Astrocyte (in vitro differentiated cells and primary cell): ENCODE results near the gene PTPRZ1. TPM values are rescaled to one million over a fixed set of nuclear protein-coding genes. Genes with fewer than 3 reads are reported as not detected.

ENCODE experiments used
- DNase-seq: peaks from one replicate; pipeline ENCODE4 v3.0.0-alpha.2; 2010; ENCODE audit warnings: low read depth
- FAIRE-seq: peaks from 2 replicates; lab custom pipeline; 2011; peaks lifted over from hg19 to GRCh38; lab: Jason Lieb, UNC
- H2AFZ ChIP-seq: 2 replicates; pipeline ENCODE4 v1.6.0; 2012; ENCODE audit warnings: low read depth, low read length, inconsistent platforms
- H3K27ac ChIP-seq: 2 replicates; pipeline ENCODE4 v1.5.1; 2011; ENCODE audit warnings: low read depth, low read length, inconsistent platforms
- H3K27me3 ChIP-seq: 2 replicates; pipeline ENCODE4 v1.6.0; 2011; ENCODE audit warnings: low read length, inconsistent platforms; ENCODE audit not compliant: insufficient read depth
- H3K36me3 ChIP-seq: 2 replicates; pipeline ENCODE4 v1.5.1; 2011; ENCODE audit warnings: low read length, inconsistent platforms; ENCODE audit not compliant: insufficient read depth
- H3K4me1 ChIP-seq: 2 replicates; pipeline ENCODE4 v1.5.1; 2011; ENCODE audit warnings: low read length, inconsistent platforms; ENCODE audit not compliant: insufficient read depth
- H3K4me2 ChIP-seq: 2 replicates; pipeline ENCODE4 v1.6.0; 2012; ENCODE audit warnings: low read length, inconsistent platforms
- H3K4me3 ChIP-seq: 2 replicates; pipeline ENCODE4 v1.5.1; 2011; ENCODE audit warnings: low read depth, mild to moderate bottlenecking, low read length, inconsistent platforms; ENCODE audit not compliant: insufficient read depth
- H3K79me2 ChIP-seq: 2 replicates; pipeline ENCODE4 v1.6.0; 2012; ENCODE audit warnings: mild to moderate bottlenecking, low read length, inconsistent platforms; ENCODE audit not compliant: insufficient read depth
- H3K9ac ChIP-seq: 2 replicates; pipeline ENCODE4 v1.6.0; 2012; ENCODE audit warnings: mild to moderate bottlenecking, low read length, inconsistent platforms
- H3K9me3 ChIP-seq: 2 replicates; pipeline ENCODE4 v1.5.1; 2012; ENCODE audit warnings: low read depth, mild to moderate bottlenecking, low read length, inconsistent platforms; ENCODE audit not compliant: insufficient read depth
- H4K20me1 ChIP-seq: 2 replicates; pipeline ENCODE4 v1.6.0; 2012; ENCODE audit warnings: low read length, inconsistent platforms; ENCODE audit not compliant: insufficient read depth
- H3K27ac Mint-ChIP-seq: one replicate; pipeline ENCODE4 v1.8.0; 2021; ENCODE audit warnings: mild to moderate bottlenecking, mixed read lengths; ENCODE audit not compliant: unreplicated experiment
- H3K27me3 Mint-ChIP-seq: one replicate; pipeline ENCODE4 v1.8.0; 2021; ENCODE audit warnings: low read depth, mixed read lengths; ENCODE audit not compliant: unreplicated experiment
- H3K36me3 Mint-ChIP-seq: one replicate; pipeline ENCODE4 v1.8.0; 2021; ENCODE audit warnings: low read depth, mixed read lengths; ENCODE audit not compliant: unreplicated experiment
- H3K4me1 Mint-ChIP-seq: one replicate; pipeline ENCODE4 v1.8.0; 2021; ENCODE audit warnings: low read depth, mixed read lengths; ENCODE audit not compliant: unreplicated experiment
- H3K4me3 Mint-ChIP-seq: one replicate; pipeline ENCODE4 v1.8.0; 2021; ENCODE audit warnings: mild to moderate bottlenecking, moderate library complexity, mixed read lengths; ENCODE audit not compliant: unreplicated experiment
- H3K9me3 Mint-ChIP-seq: one replicate; pipeline ENCODE4 v1.8.0; 2021; ENCODE audit warnings: mild to moderate bottlenecking, mixed read lengths; ENCODE audit not compliant: unreplicated experiment
- EZH2 ChIP-seq: IDR thresholded peaks from 2 replicates; pipeline ENCODE4 v1.6.1; 2012; ENCODE audit warnings: mild to moderate bottlenecking, low read length, inconsistent platforms; ENCODE audit not compliant: insufficient read depth
- total RNA-seq: library from RNA; stranded (reverse); gene quantifications from 2 replicates; pipeline ENCODE4 v1.2.1, GENCODE V29; 2021
- TF ChIP-seq, protein P1 (sequence below): IDR thresholded peaks from 2 replicates; pipeline ENCODE4 v1.5.1; 2011; ENCODE audit warnings: low read depth, mild to moderate bottlenecking, inconsistent platforms, low read length, moderate library complexity; ENCODE audit not compliant: insufficient read depth

Gene PTPRZ1
- total RNA-seq, 1 donor from 2014 or later = 1.6 TPM

DNA sequence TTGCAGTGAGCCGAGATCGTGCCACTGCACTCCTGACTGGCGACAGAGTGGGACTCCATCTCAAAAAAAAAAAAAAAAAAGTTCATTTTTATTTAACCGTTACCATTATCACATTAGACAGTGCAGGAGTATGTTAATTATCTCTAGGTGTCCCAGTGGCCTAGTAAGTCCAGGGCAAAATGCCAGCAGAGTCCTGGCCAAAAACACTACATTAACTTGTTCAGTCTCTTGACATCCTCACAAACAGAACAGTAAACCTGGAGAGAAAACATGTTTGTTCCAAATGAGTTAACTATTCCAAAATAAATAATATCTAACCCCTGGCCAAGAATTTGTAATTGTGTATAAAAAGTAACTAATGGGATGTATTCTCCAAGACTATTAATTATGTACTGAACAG, 43.2 kb downstream of the PTPRZ1 start:
- TF ChIP-seq, protein P1, sequence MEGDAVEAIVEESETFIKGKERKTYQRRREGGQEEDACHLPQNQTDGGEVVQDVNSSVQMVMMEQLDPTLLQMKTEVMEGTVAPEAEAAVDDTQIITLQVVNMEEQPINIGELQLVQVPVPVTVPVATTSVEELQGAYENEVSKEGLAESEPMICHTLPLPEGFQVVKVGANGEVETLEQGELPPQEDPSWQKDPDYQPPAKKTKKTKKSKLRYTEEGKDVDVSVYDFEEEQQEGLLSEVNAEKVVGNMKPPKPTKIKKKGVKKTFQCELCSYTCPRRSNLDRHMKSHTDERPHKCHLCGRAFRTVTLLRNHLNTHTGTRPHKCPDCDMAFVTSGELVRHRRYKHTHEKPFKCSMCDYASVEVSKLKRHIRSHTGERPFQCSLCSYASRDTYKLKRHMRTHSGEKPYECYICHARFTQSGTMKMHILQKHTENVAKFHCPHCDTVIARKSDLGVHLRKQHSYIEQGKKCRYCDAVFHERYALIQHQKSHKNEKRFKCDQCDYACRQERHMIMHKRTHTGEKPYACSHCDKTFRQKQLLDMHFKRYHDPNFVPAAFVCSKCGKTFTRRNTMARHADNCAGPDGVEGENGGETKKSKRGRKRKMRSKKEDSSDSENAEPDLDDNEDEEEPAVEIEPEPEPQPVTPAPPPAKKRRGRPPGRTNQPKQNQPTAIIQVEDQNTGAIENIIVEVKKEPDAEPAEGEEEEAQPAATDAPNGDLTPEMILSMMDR = no peak
- TF ChIP-seq EZH2 = no peak
- Histone ChIP-seq H3K4me1 (no peaks in the 10 kb centered on the region), H3K9me3 (no peaks in the 10 kb centered on the region), H3K27me3 (no peaks in the 10 kb centered on the region), H3K4me3 (no peak overlapping the region), H3K27ac (no peak overlapping the region), H3K79me2 (no peaks in the 10 kb centered on the region), H2AFZ (no peak overlapping the region), H3K36me3 (no peaks in the 10 kb centered on the region), H3K4me2 (no peak overlapping the region), H4K20me1 (no peaks in the 10 kb centered on the region), H3K9ac (no peak overlapping the region)
- no peak overlapping the region for H3K27ac Mint-ChIP-seq
- H3K36me3 Mint-ChIP-seq = no peaks in the 10 kb centered on the region
- H3K4me3 Mint-ChIP-seq = no peak overlapping the region
- DNase-seq (no peak), FAIRE-seq (no peak)
- H3K27me3 Mint-ChIP-seq = no peaks in the 10 kb centered on the region
- no peaks in the 10 kb centered on the region for H3K9me3 Mint-ChIP-seq
- H3K4me1 Mint-ChIP-seq = no peaks in the 10 kb centered on the region

DNA sequence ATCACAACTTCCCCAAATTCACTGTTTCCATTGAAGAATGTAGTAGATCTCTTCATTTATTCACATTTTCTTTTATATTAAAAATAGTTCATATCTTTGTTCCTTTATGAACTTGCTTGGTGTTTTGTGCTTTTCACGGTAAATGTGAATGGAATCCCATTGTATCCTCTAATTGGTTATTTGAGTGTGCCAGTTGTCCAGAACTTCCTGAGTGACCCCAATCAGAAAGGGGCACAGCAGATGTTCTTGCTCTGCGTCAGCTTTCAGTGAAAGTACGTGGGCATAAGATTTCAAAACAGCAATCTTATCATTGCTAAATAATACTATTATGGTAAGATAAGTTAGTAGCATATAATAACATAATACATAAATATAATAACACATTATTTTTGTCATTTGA, 47.0 kb downstream of the PTPRZ1 start:
- H3K9ac ChIP-seq = no peak overlapping the region
- no peaks in the 10 kb centered on the region for H4K20me1 ChIP-seq
- Mint-ChIP-seq H3K4me3 (no peak overlapping the region), H3K36me3 (no peaks in the 10 kb centered on the region), H3K9me3 (no peaks in the 10 kb centered on the region), H3K27ac (no peak overlapping the region), H3K27me3 (no peaks in the 10 kb centered on the region), H3K4me1 (no peaks in the 10 kb centered on the region)
- no peaks in the 10 kb centered on the region for H3K4me1 ChIP-seq
- H3K4me3 ChIP-seq = no peak overlapping the region
- DNase-seq (no peak), FAIRE-seq (no peak)
- H3K27ac ChIP-seq = no peak overlapping the region
- H3K36me3 ChIP-seq = no peaks in the 10 kb centered on the region
- no peaks in the 10 kb centered on the region for H3K9me3 ChIP-seq
- TF ChIP-seq EZH2 = no peak
- TF ChIP-seq, protein P1 = no peak
- no peaks in the 10 kb centered on the region for H3K79me2 ChIP-seq
- H3K27me3 ChIP-seq = no peaks in the 10 kb centered on the region
- H3K4me2 ChIP-seq = no peak overlapping the region
- H2AFZ ChIP-seq = no peak overlapping the region

DNA sequence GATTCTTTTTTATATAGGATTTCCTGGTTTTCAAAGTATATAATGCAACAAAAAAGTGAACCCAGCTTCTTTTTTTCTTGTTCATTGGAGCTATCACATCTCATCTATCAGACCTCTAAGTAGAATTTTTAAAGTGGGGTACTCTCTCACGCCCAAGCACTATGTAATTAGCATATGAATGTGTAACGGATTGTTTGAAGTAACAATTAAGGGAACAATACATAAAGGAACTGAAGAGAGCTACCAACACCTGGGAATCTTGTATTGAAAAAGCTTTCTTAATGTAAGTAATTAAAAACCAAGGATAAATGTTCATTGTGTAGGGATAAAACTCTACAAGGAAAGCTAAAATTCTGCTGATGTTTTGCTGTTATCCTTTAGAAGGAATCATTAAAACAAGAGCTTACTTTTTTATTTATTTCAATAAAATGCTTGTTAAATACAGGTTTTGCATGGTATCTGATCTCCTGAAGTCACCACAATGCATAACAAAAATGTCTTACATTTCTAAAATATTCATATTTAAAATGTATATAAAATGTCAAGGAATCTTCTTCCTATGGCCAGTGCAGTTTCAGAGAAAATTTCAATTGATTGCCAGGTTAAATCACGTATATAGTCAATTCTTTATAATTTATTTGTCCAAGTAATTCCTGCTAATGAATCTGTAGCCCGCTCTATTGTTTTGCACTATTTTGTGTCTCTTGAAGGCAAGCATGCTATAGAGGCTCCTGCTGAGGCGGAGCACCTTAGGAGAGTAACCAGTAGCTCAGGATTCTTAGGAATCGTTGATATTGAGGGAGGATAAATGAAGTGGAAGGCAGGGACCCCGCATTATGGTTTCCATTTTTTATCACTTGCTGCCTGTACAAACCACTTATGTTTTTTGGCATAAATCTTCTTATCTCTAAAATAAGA, 51.6 kb downstream of the PTPRZ1 start:
- H3K27me3 ChIP-seq = no peaks in the 10 kb centered on the region
- no peaks in the 10 kb centered on the region for H3K36me3 Mint-ChIP-seq
- no peaks in the 10 kb centered on the region for H3K9me3 ChIP-seq
- no peak overlapping the region for H3K4me3 Mint-ChIP-seq
- peaks cover 3% of the 10 kb centered on the region for H3K4me1 Mint-ChIP-seq
- no peaks in the 10 kb centered on the region for H3K4me1 ChIP-seq
- H3K4me3 ChIP-seq = no peak overlapping the region
- no peaks in the 10 kb centered on the region for H3K36me3 ChIP-seq
- H2AFZ ChIP-seq = no peak overlapping the region
- no peaks in the 10 kb centered on the region for H3K79me2 ChIP-seq
- no peak overlapping the region for H3K27ac ChIP-seq
- H3K27me3 Mint-ChIP-seq = no peaks in the 10 kb centered on the region
- DNase-seq = no peak
- FAIRE-seq = no peak
- TF ChIP-seq, protein P1 = no peak
- no peak for TF ChIP-seq EZH2
- no peak overlapping the region for H3K27ac Mint-ChIP-seq
- no peak overlapping the region for H3K9ac ChIP-seq
- H3K9me3 Mint-ChIP-seq = no peaks in the 10 kb centered on the region
- H4K20me1 ChIP-seq = no peaks in the 10 kb centered on the region
- no peak overlapping the region for H3K4me2 ChIP-seq
